SU-DHL-6 (cell line): ENCODE measurements around the gene GIPC1.

Source experiments
- CTCF ChIP-seq: fragments of 200-600 bp; sonication (generic); IDR thresholded peaks from one replicate; pipeline ENCODE4 v1.5.1; 2017; ENCODE audit warnings: antibody characterized with exemption, mild to moderate bottlenecking, low read length, moderate library complexity; ENCODE audit not compliant: insufficient read depth, poor library complexity, severe bottlenecking
- EZH2phosphoT487 ChIP-seq: fragments of 200-600 bp; sonication (generic), shearing (Covaris generic); conservative IDR thresholded peaks from 2 replicates; pipeline ENCODE4 v1.6.1; 2018; ENCODE audit warnings: mild to moderate bottlenecking, antibody characterized with exemption, low read length, moderate library complexity, mixed read lengths

- TF ChIP-seq CTCF: no peak
- no peak for TF ChIP-seq EZH2phosphoT487
These were observed 29.8 kb upstream of the GIPC1 start for GRCh38 chr19:14525729-14526128.
